ENCODE data around the gene HHATL. TPM values are rescaled to one million over a fixed set of nuclear protein-coding genes. Genes with fewer than 3 reads are reported as not detected.

Gene HHATL
- total RNA-seq, 1 donor from 2014 or later: 1.0 TPM

DNA sequence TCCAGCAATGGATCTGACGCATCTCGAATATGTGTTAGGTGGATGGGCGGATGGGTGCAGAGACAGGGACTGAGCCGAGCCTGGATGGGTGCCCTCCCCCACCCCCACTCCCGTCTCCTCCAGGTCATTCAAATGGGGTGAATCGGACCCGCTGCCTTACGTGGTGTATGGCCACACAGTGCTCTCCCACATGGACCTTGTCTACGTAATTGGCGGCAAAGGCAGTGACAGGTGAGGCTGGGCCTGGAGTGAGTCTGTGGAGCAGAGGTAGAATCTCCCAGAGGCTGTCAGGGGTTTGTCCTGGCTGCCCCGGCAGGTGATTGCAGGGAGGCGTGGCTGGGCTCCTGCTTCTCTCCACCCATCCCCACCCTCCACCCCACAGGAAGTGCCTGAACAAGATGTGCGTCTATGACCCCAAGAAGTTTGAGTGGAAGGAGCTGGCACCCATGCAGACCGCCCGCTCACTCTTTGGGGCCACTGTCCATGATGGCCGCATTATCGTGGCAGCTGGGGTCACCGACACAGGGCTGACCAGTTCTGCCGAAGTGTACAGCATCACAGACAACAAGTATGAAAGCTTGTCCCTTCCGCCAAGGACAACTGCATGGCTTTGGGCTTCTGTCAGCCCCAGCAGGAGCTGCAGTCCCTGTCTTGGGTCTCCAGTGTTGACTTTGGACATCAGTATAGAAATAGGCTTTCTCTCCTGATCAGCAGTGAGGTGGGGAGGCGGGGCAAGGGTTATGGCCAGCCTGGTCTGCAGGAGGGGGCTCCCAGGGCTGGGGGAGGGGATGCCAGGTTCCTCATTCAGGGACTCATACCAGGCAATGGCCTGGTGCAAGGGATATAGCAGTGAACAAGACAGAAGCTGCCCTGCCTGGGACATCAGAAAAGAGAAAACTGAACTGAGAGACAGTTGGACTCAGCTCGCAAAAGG, 13.8 kb downstream of the HHATL start:
- intact Hi-C loops (cut with DNase I): no loop called here
- Histone ChIP-seq H3K9me3 (no peaks in the 10 kb centered on the region), H3K4me1 (no peaks in the 10 kb centered on the region), H3K36me3 (no peaks in the 10 kb centered on the region), H3K27me3 (ENCODE audit: low read depth) (peaks cover 18% of the 10 kb centered on the region), H3K27ac (no peak overlapping the region), H3K4me3 (no peak overlapping the region)
- TF ChIP-seq, protein P1, sequence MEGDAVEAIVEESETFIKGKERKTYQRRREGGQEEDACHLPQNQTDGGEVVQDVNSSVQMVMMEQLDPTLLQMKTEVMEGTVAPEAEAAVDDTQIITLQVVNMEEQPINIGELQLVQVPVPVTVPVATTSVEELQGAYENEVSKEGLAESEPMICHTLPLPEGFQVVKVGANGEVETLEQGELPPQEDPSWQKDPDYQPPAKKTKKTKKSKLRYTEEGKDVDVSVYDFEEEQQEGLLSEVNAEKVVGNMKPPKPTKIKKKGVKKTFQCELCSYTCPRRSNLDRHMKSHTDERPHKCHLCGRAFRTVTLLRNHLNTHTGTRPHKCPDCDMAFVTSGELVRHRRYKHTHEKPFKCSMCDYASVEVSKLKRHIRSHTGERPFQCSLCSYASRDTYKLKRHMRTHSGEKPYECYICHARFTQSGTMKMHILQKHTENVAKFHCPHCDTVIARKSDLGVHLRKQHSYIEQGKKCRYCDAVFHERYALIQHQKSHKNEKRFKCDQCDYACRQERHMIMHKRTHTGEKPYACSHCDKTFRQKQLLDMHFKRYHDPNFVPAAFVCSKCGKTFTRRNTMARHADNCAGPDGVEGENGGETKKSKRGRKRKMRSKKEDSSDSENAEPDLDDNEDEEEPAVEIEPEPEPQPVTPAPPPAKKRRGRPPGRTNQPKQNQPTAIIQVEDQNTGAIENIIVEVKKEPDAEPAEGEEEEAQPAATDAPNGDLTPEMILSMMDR (IDR thresholded peaks at IDR 0.05): no peak
- DNase-seq: peak; percentile 28
- ATAC-seq: no peak

DNA sequence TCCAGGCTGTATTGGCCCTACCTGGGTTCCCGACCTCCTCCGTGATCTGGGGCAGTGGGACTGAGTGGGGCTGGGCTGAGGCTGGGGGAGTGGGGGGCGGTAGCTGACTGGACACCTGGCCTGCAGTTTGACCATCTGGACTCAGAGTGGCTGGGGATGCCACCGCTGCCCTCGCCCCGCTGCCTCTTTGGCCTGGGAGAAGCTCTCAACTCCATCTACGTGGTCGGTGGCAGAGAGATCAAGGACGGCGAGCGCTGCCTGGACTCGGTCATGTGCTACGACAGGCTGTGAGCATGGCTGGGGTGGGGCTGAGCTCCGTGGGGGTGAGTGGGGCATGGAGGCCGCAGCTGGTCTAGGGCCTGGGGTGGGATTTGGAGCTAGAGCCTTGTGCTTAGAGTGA, 14.6 kb downstream of the HHATL start:
- Histone ChIP-seq H3K27me3 (ENCODE audit: low read depth) (peaks cover 18% of the 10 kb centered on the region), H3K36me3 (no peaks in the 10 kb centered on the region), H3K27ac (no peak overlapping the region), H3K4me1 (no peaks in the 10 kb centered on the region), H3K9me3 (no peaks in the 10 kb centered on the region), H3K4me3 (no peak overlapping the region)
- TF ChIP-seq, protein P1 (IDR thresholded peaks at IDR 0.05): no peak
- ATAC-seq (no peak), DNase-seq (peak; percentile 21)
- intact Hi-C loops (cut with DNase I): no loop called here

DNA sequence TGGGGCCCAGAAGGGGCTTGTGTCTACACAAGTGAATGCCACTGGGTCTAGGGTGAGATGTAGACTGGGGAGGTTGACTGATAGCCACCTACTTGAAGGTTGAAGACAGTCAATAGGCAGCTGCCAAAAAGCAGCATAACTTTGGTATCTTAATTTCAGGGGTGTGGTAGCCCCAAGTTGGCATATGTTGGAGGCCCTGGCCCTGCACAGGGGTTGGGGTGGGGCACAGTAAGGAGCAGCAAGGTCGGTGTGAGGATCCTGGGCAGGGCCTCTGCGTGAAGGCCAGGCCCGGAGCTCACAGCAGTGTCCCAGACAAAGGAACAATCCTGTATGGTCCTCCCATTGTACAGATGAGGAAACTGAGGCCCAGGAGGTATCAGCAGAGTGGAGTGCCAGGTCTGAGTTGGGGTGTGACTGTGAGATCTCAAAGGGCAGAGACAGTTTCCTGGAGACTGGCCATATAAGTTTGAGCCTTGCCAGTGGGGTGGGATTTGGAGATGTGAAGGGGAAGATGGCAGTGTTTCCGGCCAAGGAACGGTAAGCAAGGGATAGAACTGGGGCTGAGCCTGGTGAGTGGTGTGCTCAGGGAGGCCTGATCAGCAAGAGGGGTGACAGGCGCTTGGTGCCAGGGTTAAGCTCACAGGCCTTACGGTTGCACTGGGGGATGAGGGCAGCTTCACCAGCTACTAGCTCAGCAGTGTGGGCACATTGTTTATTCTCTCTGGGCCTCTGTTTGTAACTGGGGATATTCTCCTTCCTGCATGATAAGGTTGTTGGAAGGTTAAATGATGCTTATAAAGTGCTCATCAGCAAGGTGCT, 15.6 kb downstream of the HHATL start:
- Histone ChIP-seq H3K27me3 (ENCODE audit: low read depth) (peaks cover 18% of the 10 kb centered on the region), H3K4me1 (no peaks in the 10 kb centered on the region), H3K36me3 (no peaks in the 10 kb centered on the region), H3K27ac (no peak overlapping the region), H3K4me3 (no peak overlapping the region), H3K9me3 (no peaks in the 10 kb centered on the region)
- ATAC-seq (no peak), DNase-seq (no peak)
- TF ChIP-seq, protein P1 (IDR thresholded peaks at IDR 0.05): no peak
- intact Hi-C loops (cut with DNase I): no loop called here

DNA sequence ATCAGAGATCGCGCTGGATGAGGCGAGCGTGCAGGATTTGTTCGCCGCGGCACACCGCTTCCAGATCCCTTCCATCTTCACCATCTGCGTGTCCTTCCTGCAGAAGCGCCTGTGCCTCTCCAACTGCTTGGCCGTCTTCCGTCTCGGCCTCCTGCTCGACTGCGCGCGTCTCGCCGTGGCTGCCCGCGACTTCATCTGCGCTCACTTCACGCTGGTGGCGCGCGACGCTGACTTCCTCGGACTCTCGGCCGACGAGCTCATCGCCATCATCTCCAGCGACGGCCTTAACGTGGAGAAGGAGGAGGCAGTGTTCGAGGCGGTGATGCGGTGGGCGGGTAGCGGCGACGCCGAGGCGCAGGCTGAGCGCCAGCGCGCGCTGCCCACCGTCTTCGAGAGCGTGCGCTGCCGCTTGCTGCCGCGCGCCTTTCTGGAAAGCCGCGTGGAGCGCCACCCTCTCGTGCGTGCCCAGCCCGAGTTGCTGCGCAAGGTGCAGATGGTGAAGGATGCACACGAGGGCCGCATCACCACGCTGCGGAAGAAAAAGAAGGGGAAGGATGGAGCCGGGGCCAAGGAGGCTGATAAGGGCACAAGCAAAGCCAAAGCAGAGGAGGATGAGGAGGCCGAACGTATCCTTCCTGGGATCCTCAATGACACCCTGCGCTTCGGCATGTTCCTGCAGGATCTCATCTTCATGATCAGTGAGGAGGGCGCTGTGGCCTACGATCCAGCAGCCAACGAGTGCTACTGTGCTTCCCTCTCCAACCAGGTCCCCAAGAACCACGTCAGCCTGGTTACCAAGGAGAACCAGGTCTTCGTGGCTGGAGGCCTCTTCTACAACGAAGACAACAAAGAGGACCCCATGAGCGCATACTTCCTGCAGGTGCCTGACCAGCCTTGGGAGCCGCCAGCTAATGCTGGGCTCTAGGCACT, 16.4 kb downstream of the HHATL start:
- no peaks in the 10 kb centered on the region for H3K36me3 ChIP-seq
- intact Hi-C loops (cut with DNase I): no loop called here
- no peaks in the 10 kb centered on the region for H3K4me1 ChIP-seq
- H3K4me3 ChIP-seq: peak overlapping the region; percentile 20
- ATAC-seq (no peak), DNase-seq (peak; percentile 39)
- TF ChIP-seq, protein P1 (IDR thresholded peaks at IDR 0.05): no peak
- no peaks in the 10 kb centered on the region for H3K9me3 ChIP-seq
- H3K27me3 ChIP-seq (ENCODE audit: low read depth): peaks cover 18% of the 10 kb centered on the region
- H3K27ac ChIP-seq: no peak overlapping the region

All from lower lobe of right lung (tissue), 2 donors.